ENCODE data around the gene PYGL.

The PYGL gene

GRCh38 chr14:50865391-50866076, 78.7 kb downstream of the PYGL start:
- no peak for DNase-seq

DNA sequence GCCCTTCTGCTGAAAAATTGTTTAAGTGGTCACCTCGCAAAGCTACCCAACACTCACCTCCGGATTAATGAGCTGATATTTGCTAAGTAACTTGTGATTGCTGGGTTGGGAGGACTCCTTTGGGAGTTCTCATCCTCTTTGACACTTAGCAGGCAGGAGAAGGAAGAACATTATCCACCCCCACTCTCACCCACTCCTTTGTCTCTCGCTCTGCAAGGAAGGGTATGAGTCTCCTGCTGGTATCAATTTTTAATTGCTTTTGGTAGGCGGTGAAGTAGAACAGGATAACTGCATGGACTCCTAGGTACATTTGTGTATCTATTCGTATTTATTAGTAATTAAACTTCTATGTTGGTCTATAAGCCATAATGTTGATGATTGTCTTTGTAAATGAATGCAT, 79.3 kb downstream of the PYGL start:
- no peak for DNase-seq

- no peak for DNase-seq
Observed at GRCh38 chr14:50864237-50864636, 80.0 kb downstream of the PYGL start.

DNA sequence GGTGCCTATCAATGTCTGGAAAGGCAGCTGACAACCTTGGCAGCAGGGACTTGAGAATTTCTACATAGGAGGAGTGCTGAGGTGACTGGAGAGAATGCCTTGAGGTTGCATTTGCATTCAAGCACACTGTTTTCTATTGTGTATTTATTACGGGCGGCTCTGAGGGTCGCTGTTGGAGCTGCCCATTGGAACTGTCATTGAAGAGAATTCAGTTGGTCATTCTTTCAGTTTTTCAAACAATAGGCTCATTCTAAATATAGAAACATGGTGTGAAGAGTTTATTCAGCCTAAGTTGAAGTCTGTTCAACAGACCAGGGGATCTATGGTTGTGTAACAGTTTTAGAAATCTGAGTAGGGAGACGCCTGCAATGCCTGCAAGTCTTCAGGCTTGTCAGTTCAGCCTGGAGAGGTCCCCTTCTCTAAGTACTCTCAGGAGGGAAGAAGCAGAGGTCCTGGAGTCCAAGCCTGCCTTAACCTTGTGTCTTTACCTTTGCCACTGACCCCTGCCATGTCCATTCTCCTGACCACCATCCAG, 82.2 kb downstream of the PYGL start:
- no peak for DNase-seq

- peak; percentile 90 for DNase-seq
Observed at GRCh38 chr14:50860478-50861086, 83.7 kb downstream of the PYGL start.

GRCh38 chr14:50859296-50859624, 85.0 kb downstream of the PYGL start:
- DNase-seq, result no peak

- no peak for DNase-seq
Observed at GRCh38 chr14:50856660-50857059, 87.6 kb downstream of the PYGL start.

GRCh38 chr14:50855558-50855957, 88.7 kb downstream of the PYGL start:
- DNase-seq, result no peak

All from NCI-H2171 treated with DMSO at 0.1 percent for 48 hours (cell line).